ENCODE results near the gene SACM1L.

The SACM1L gene

DNA sequence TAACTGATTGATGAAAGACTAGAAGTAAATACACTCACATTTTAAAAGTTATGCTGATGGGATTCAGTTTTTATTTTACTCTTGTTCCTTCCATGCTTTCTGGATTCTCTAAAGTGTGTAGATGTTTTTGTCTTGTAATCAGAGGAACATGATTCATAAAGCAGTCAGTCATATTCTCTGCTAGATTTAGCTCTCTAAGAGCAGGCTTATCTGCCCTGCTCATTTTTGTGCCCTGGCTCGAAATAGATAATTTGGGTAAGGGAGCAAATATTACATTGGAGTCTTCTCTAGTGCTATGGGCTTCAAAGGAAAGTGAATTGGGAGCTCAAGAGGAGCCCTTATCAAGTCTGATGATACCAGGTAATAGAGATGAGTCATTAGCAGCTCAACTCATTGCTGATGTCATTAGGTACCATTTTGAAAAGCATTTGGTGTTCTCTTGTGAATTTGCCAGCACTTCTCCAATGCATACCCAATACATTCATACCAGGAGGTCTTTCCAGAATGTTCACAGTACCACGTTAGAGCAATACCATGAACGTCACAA lies 27.7 kb downstream of the SACM1L start:
- no peaks in the 10 kb centered on the region for H3K4me1 ChIP-seq (ENCODE audit: control insufficient read depth, insufficient read depth, low read length, unreplicated experiment)
- no peak overlapping the region for H2AFZ ChIP-seq (ENCODE audit: low read length, unreplicated experiment)
- no peak overlapping the region for H3K27ac ChIP-seq (ENCODE audit: low read depth, low read length)
- no peak overlapping the region for H3K4me3 ChIP-seq (ENCODE audit: low read depth, low read length)
- no peaks in the 10 kb centered on the region for H3K79me2 ChIP-seq (ENCODE audit: control insufficient read depth, insufficient read depth, low read length, unreplicated experiment)
- H3K27me3 ChIP-seq (ENCODE audit: insufficient read depth, low read length), result no peaks in the 10 kb centered on the region
- 0 out of 2 replicates have a peak, but pooled peaks cover 4% of the 10 kb centered on the region for H3K36me3 ChIP-seq (ENCODE audit: insufficient read depth, low read length)

GRCh38 chr3:45719655-45720487 lies 30.7 kb downstream of the SACM1L start:
- Histone ChIP-seq H3K79me2 (ENCODE audit: control insufficient read depth, insufficient read depth, low read length, unreplicated experiment) (no peaks in the 10 kb centered on the region), H3K27ac (ENCODE audit: low read depth, low read length) (no peak overlapping the region), H2AFZ (ENCODE audit: low read length, unreplicated experiment) (no peak overlapping the region), H3K4me3 (ENCODE audit: low read depth, low read length) (no peak overlapping the region), H3K27me3 (ENCODE audit: insufficient read depth, low read length) (no peaks in the 10 kb centered on the region), H3K36me3 (ENCODE audit: insufficient read depth, low read length) (peaks cover 19% of the 10 kb centered on the region), H3K4me1 (ENCODE audit: control insufficient read depth, insufficient read depth, low read length, unreplicated experiment) (no peaks in the 10 kb centered on the region)

DNA sequence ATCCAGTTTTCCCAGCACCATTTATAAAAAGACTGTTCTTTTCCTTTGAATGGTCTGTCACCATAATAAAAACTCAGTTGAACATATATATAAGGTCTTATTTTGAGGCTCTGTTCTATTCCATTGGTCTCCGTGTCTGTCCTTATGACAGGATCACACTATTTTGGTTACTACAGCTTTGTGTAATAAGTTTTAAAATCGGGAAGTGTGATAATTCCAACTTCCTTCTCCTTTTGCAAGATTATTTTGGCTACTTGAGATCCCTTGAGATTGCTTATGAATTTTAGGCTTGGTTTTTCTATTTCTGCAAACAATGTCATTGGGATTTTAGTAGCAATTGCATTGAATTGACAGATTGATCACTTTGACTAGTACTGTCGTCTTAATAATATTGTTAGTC lies 35.7 kb downstream of the SACM1L start:
- Histone ChIP-seq H3K27ac (ENCODE audit: low read depth, low read length) (no peak overlapping the region), H3K4me3 (ENCODE audit: low read depth, low read length) (no peak overlapping the region), H3K4me1 (ENCODE audit: control insufficient read depth, insufficient read depth, low read length, unreplicated experiment) (no peaks in the 10 kb centered on the region), H2AFZ (ENCODE audit: low read length, unreplicated experiment) (no peak overlapping the region), H3K79me2 (ENCODE audit: control insufficient read depth, insufficient read depth, low read length, unreplicated experiment) (peaks cover 7% of the 10 kb centered on the region), H3K36me3 (ENCODE audit: insufficient read depth, low read length) (peaks cover 15% of the 10 kb centered on the region), H3K27me3 (ENCODE audit: insufficient read depth, low read length) (no peaks in the 10 kb centered on the region)

- Histone ChIP-seq H3K79me2 (ENCODE audit: control insufficient read depth, insufficient read depth, low read length, unreplicated experiment) (peaks cover 7% of the 10 kb centered on the region), H3K27me3 (ENCODE audit: insufficient read depth, low read length) (no peaks in the 10 kb centered on the region), H3K27ac (ENCODE audit: low read depth, low read length) (no peak overlapping the region), H3K36me3 (ENCODE audit: insufficient read depth, low read length) (peaks cover 28% of the 10 kb centered on the region), H3K4me1 (ENCODE audit: control insufficient read depth, insufficient read depth, low read length, unreplicated experiment) (no peaks in the 10 kb centered on the region), H3K4me3 (ENCODE audit: low read depth, low read length) (no peak overlapping the region), H2AFZ (ENCODE audit: low read length, unreplicated experiment) (no peak overlapping the region)
These were observed 40.4 kb downstream of the SACM1L start for GRCh38 chr3:45729614-45730013.

DNA sequence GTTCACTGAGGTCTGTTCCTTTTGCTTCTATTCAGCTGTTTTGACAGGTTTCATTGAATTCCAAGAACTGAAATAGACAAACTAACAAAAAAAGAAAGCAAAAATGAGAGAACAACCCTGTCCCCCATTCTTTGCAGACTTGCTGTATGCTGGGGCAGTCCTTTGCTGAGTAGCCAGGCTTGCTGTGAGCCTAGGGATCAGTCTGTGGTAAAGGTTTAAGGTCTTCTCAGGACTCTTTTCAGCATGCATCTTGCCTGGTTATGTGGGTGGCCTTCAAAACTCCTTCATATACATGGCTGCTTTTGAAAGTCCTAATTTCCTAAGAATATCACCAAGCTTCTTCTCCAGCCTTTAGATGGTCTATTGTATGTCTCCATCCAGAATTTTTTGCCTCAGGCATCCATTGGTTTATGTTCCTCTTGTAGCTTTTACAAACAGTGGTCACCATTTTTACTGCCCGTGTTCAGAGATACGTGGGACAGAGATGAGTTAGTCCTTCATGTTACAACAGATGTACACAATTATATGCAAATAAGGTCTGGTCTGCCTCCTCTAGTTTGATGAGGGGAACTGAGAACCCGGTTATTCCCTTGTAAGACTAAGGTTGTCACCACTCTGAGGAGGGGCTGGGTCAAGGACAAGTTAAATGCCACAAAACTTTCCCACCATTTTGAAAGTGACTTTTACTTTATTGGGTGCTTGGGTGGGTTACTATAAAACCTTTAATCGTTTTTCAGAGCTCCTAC lies 41.4 kb downstream of the SACM1L start:
- no peak overlapping the region for H2AFZ ChIP-seq (ENCODE audit: low read length, unreplicated experiment)
- H3K79me2 ChIP-seq (ENCODE audit: control insufficient read depth, insufficient read depth, low read length, unreplicated experiment), result peaks cover 7% of the 10 kb centered on the region
- peaks cover 32% of the 10 kb centered on the region for H3K36me3 ChIP-seq (ENCODE audit: insufficient read depth, low read length)
- H3K27me3 ChIP-seq (ENCODE audit: insufficient read depth, low read length), result no peaks in the 10 kb centered on the region
- H3K4me1 ChIP-seq (ENCODE audit: control insufficient read depth, insufficient read depth, low read length, unreplicated experiment), result no peaks in the 10 kb centered on the region
- H3K27ac ChIP-seq (ENCODE audit: low read depth, low read length), result no peak overlapping the region
- no peak overlapping the region for H3K4me3 ChIP-seq (ENCODE audit: low read depth, low read length)

DNA sequence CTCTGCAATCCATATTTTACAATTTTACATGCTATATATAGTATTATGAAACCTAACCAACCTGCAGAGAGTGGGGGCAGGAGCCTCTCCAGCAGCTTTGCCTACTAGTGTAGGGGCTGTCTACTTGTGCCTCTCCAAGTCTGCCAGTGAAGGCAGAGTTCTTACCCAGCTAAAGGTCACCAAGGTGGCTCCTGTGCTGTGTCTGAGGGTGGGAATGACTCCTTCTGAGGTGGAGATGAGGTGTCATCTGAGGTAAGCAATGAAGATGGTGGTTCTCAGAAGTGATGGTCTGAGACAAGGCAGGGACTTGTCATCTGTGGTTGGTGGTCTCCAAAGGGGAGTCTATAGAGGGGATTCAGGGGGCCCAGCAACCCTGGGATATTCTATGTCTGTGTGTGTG lies 47.5 kb downstream of the SACM1L start:
- Histone ChIP-seq H2AFZ (ENCODE audit: low read length, unreplicated experiment) (no peak overlapping the region), H3K27ac (ENCODE audit: low read depth, low read length) (no peak overlapping the region), H3K79me2 (ENCODE audit: control insufficient read depth, insufficient read depth, low read length, unreplicated experiment) (no peaks in the 10 kb centered on the region), H3K36me3 (ENCODE audit: insufficient read depth, low read length) (peaks cover 28% of the 10 kb centered on the region), H3K4me3 (ENCODE audit: low read depth, low read length) (no peak overlapping the region), H3K27me3 (ENCODE audit: insufficient read depth, low read length) (no peaks in the 10 kb centered on the region), H3K4me1 (ENCODE audit: control insufficient read depth, insufficient read depth, low read length, unreplicated experiment) (no peaks in the 10 kb centered on the region)

GRCh38 chr3:45737234-45737633 lies 48.0 kb downstream of the SACM1L start:
- Histone ChIP-seq H3K4me1 (ENCODE audit: control insufficient read depth, insufficient read depth, low read length, unreplicated experiment) (no peaks in the 10 kb centered on the region), H3K4me3 (ENCODE audit: low read depth, low read length) (no peak overlapping the region), H3K27me3 (ENCODE audit: insufficient read depth, low read length) (no peaks in the 10 kb centered on the region), H2AFZ (ENCODE audit: low read length, unreplicated experiment) (no peak overlapping the region), H3K79me2 (ENCODE audit: control insufficient read depth, insufficient read depth, low read length, unreplicated experiment) (no peaks in the 10 kb centered on the region), H3K36me3 (ENCODE audit: insufficient read depth, low read length) (peaks cover 23% of the 10 kb centered on the region), H3K27ac (ENCODE audit: low read depth, low read length) (no peak overlapping the region)

- Histone ChIP-seq H3K27me3 (ENCODE audit: insufficient read depth, low read length) (no peaks in the 10 kb centered on the region), H3K4me1 (ENCODE audit: control insufficient read depth, insufficient read depth, low read length, unreplicated experiment) (no peaks in the 10 kb centered on the region), H3K4me3 (ENCODE audit: low read depth, low read length) (no peak overlapping the region), H3K27ac (ENCODE audit: low read depth, low read length) (no peak overlapping the region), H2AFZ (ENCODE audit: low read length, unreplicated experiment) (no peak overlapping the region), H3K79me2 (ENCODE audit: control insufficient read depth, insufficient read depth, low read length, unreplicated experiment) (no peaks in the 10 kb centered on the region), H3K36me3 (ENCODE audit: insufficient read depth, low read length) (peaks cover 15% of the 10 kb centered on the region)
These were observed 50.8 kb downstream of the SACM1L start for GRCh38 chr3:45739991-45740390.

DNA sequence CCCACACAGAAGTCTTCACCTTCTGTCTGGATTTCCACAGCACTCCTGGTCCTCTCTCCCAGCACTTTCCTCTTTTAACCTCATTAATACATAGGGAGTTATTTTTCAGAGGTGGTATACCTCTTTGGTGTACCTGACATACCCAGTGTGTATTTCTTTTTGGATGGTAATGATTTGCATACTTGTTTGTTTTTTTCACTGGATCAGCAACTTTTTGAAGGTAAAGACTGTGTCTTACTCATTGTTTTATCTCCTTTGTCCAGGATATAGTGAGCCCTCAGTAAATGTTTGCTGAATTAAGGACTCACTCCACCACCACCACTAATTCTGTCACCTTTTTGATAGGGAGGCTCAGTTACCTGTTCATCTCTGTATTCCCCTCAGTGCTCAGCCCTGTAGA lies 52.1 kb downstream of the SACM1L start:
- peaks cover 10% of the 10 kb centered on the region for H3K36me3 ChIP-seq (ENCODE audit: insufficient read depth, low read length)
- H3K79me2 ChIP-seq (ENCODE audit: control insufficient read depth, insufficient read depth, low read length, unreplicated experiment), result no peaks in the 10 kb centered on the region
- H3K4me3 ChIP-seq (ENCODE audit: low read depth, low read length), result no peak overlapping the region
- H2AFZ ChIP-seq (ENCODE audit: low read length, unreplicated experiment), result no peak overlapping the region
- no peaks in the 10 kb centered on the region for H3K4me1 ChIP-seq (ENCODE audit: control insufficient read depth, insufficient read depth, low read length, unreplicated experiment)
- no peaks in the 10 kb centered on the region for H3K27me3 ChIP-seq (ENCODE audit: insufficient read depth, low read length)
- no peak overlapping the region for H3K27ac ChIP-seq (ENCODE audit: low read depth, low read length)

- Histone ChIP-seq H3K79me2 (ENCODE audit: control insufficient read depth, insufficient read depth, low read length, unreplicated experiment) (no peaks in the 10 kb centered on the region), H2AFZ (ENCODE audit: low read length, unreplicated experiment) (no peak overlapping the region), H3K4me3 (ENCODE audit: low read depth, low read length) (no peak overlapping the region), H3K27ac (ENCODE audit: low read depth, low read length) (no peak overlapping the region), H3K36me3 (ENCODE audit: insufficient read depth, low read length) (peaks cover 10% of the 10 kb centered on the region), H3K27me3 (ENCODE audit: insufficient read depth, low read length) (no peaks in the 10 kb centered on the region), H3K4me1 (ENCODE audit: control insufficient read depth, insufficient read depth, low read length, unreplicated experiment) (no peaks in the 10 kb centered on the region)
These were observed 52.7 kb downstream of the SACM1L start for GRCh38 chr3:45741742-45742460.
